Pancreas (tissue), 10 donors: Measurements from ENCODE around the gene MRPL42. TPM values are rescaled to one million over a fixed set of nuclear protein-coding genes. Genes with fewer than 3 reads are reported as not detected.

Source experiments
- ATAC-seq, 4 donors: fragments of 200-7000 bp; cut with Tn5 transposase; one replicate each; pipeline versions ENCODE4 v1.8.0 to v1.9.1; 2020; ENCODE audit warnings: mild to moderate bottlenecking in 4 of 4, moderate library complexity in 4 of 4
- DNase-seq, 6 donors: peaks; one replicate each; pipeline ENCODE4 v3.0.0-alpha.2; 2020
- FAIRE-seq: peaks from 2 replicates; lab custom pipeline; 2012; peaks lifted over from hg19 to GRCh38; lab: Jason Lieb, UNC
- H3K27ac ChIP-seq, 4 donors: fragments of 200-600 bp; sonication (generic); 1 replicate in 3 of 4; 2 replicates in 1 of 4; pipeline versions ENCODE4 v1.5.0 to v1.8.0; 2020
- H3K27me3 ChIP-seq, 4 donors: fragments of 200-600 bp; one replicate each; pipeline ENCODE4 v1.8.0; 2021
- H3K36me3 ChIP-seq, 3 donors: fragments of 200-600 bp; sonication (generic) in 1 of 3; one replicate each; pipeline versions ENCODE4 v1.5.0 to v1.8.0; 2020 to 2021
- H3K4me1 ChIP-seq, 3 donors: fragments of 200-600 bp; one replicate each; pipeline ENCODE4 v1.8.0; 2021
- H3K4me3 ChIP-seq, 4 donors: fragments of 200-600 bp; sonication (generic) in 2 of 4; one replicate each; pipeline versions ENCODE4 v1.5.0 to v1.8.0; 2020 to 2021
- H3K9me3 ChIP-seq, 4 donors: fragments of 200-600 bp; one replicate each; pipeline ENCODE4 v1.8.0; 2021
- CTCF ChIP-seq, 4 donors: fragments of 200-600 bp; sonication (generic) in 3 of 4; IDR thresholded peaks; one replicate each; pipeline versions ENCODE4 v1.5.0 to v1.8.0; 2021; ENCODE audit warnings: antibody characterized with exemption in 4 of 4
- WGBS, 2 donors: extraction: QIAGEN DNeasy Blood & Tissue Kit; methylation state at CpG; one replicate each; pipeline ENCODE4 v1.1.7; 2013; 5-methylcytosine and 5-hydroxymethylcytosine counted together
- intact Hi-C, 3 donors: fragments of 100-400 bp; cut with DNase I; formaldehyde crosslinking; loops; one replicate each; pipeline versions ENCODE4 v1.11.1 to v1.14.2; 2022
- polyA plus RNA-seq, 2 donors: library from polyadenylated mRNA; stranded (reverse); fragments of 200-250 nt; gene quantifications; one replicate each; pipeline ENCODE4 v1.2.3, GENCODE V29; 2013
- total RNA-seq, 6 donors: library from RNA; stranded (reverse); fragmentation: NEBNext Ultra II Directional in 4 of 6; extraction: Animal tissue kit (Norgen Biotek cat#: 25700) in 4 of 6; gene quantifications; one replicate each; pipeline versions ENCODE4 v1.2.1 to v1.2.4, GENCODE V29; 2021 to 2023
- donor health status: healthy with polysubstance abuse.
- donor health status: DM: no; HTN: no; CAD: no; lungs with moderate emphysema.
- donor health status: DM: no; HTN: no; CAD: no.
- donor health status: control.
- donor health status: control.
- donor health status: Bipolar disorder and iron deficiency.
- donor health status: DM: yes; HTN: yes; CAD: no.
- donor health status: DM: no; HTN: no; CAD: no.
- donor health status: DM: no; HTN: no; CAD: no.
- donor health status: DM: yes; HTN: yes; CAD: no.

MRPL42 gene
- total and polyA plus RNA-seq, 8 donors = 11.8 to 28.6 (median 22.8) TPM

- DNase-seq = no peak
- no peak for ATAC-seq
- no peak for TF ChIP-seq CTCF (IDR thresholded peaks at IDR 0.05)
Observed at GRCh38 chr12:93425736-93426411, 41.4 kb upstream of the MRPL42 start.

GRCh38 chr12:93426412-93426805 is 40.9 kb upstream of the MRPL42 start:
- H3K36me3 ChIP-seq = no peaks in the 10 kb centered on the region
- no peaks in the 10 kb centered on the region for H3K27me3 ChIP-seq
- H3K27ac ChIP-seq = no peak overlapping the region
- no peaks in the 10 kb centered on the region for H3K9me3 ChIP-seq
- DNase-seq (no peak), ATAC-seq (no peak), FAIRE-seq (no peak)
- no peak overlapping the region for H3K4me3 ChIP-seq
- intact Hi-C loops = no loop called here
- peaks cover 24 to 52% (median 26%) of the 10 kb centered on the region in 3 donors for H3K4me1 ChIP-seq
- 29 to 33% methylated on average over 1 of the region's 1 CpG for WGBS, 2 donors
- no peak for TF ChIP-seq CTCF (IDR thresholded peaks at IDR 0.05)

More at GRCh38 chr12:93425736-93426411, 41.4 kb upstream of the MRPL42 start:
- no peaks in the 10 kb centered on the region for H3K9me3 ChIP-seq
- intact Hi-C loops = no loop called here
- 65 to 67% methylated on average over 8 of the region's 8 CpGs for WGBS, 2 donors
- H3K4me1 ChIP-seq = peaks cover 22 to 49% (median 24%) of the 10 kb centered on the region in 3 donors
- H3K27me3 ChIP-seq = no peaks in the 10 kb centered on the region
- no peak overlapping the region for H3K4me3 ChIP-seq
- no peak overlapping the region for H3K27ac ChIP-seq
- no peak for FAIRE-seq
- H3K36me3 ChIP-seq = no peaks in the 10 kb centered on the region

GRCh38 chr12:93427779-93428564 is 39.3 kb upstream of the MRPL42 start:
- no peak overlapping the region for H3K4me3 ChIP-seq
- intact Hi-C loops = no loop called here
- peaks cover 24 to 50% (median 26%) of the 10 kb centered on the region in 3 donors for H3K4me1 ChIP-seq
- no peaks in the 10 kb centered on the region for H3K27me3 ChIP-seq
- no peak for FAIRE-seq
- no peaks in the 10 kb centered on the region for H3K9me3 ChIP-seq
- H3K27ac ChIP-seq = no peak overlapping the region
- H3K36me3 ChIP-seq = no peaks in the 10 kb centered on the region
- WGBS, 2 donors = 53 to 64% methylated on average over 5 of the region's 5 CpGs
- no peak for TF ChIP-seq CTCF (IDR thresholded peaks at IDR 0.05)
- no peak for DNase-seq
- peak in 2 of 4 donors; percentile 35 to 38 for ATAC-seq

- H3K4me3 ChIP-seq = no peak overlapping the region
- FAIRE-seq = no peak
- H3K9me3 ChIP-seq = no peaks in the 10 kb centered on the region
- H3K27ac ChIP-seq = no peak overlapping the region
- no peak for TF ChIP-seq CTCF (IDR thresholded peaks at IDR 0.05)
- no peaks in the 10 kb centered on the region for H3K27me3 ChIP-seq
- peak in 1 of 4 donors; percentile 11 for ATAC-seq
- no peak for DNase-seq
- 17 to 25% methylated on average over 1 of the region's 1 CpG for WGBS, 2 donors
- intact Hi-C loops = no loop called here
- H3K36me3 ChIP-seq = no peaks in the 10 kb centered on the region
- peaks cover 17 to 47% (median 26%) of the 10 kb centered on the region in 3 donors for H3K4me1 ChIP-seq
Observed at GRCh38 chr12:93429448-93429847, 37.9 kb upstream of the MRPL42 start.
